Measurements from ENCODE around the gene GRID2. TPM values are rescaled to one million over a fixed set of nuclear protein-coding genes. Genes with fewer than 3 reads are reported as not detected.

GRID2 gene
- polyA plus RNA-seq, 1 experiment = not detected

GRCh38 chr4:92304606-92305005 lies 840 bp downstream of the GRID2 start:
- TF ChIP-seq CTCF (IDR thresholded peaks at IDR 0.05; ENCODE audit: low read depth, low read length) = no peak
- peak overlapping the region; percentile 26; the same call in 1 of the 2 replicates for H3K4me3 ChIP-seq (ENCODE audit: low read depth, low read length)
- no peak for DNase-seq (ENCODE audit: low read depth, low spot score)
- ChIA-PET POLR2A (no interaction called here), CTCF (interaction anchor here (1.0 kb wide), 1 partner anchor 30 kb away, joined by 4 read pairs; no protein-coding TSS in a partner anchor)
- peaks cover 45% of the 10 kb centered on the region for H3K27me3 ChIP-seq (ENCODE audit: control insufficient read depth, insufficient read depth, low read length)
- H3K9me3 ChIP-seq (ENCODE audit: control insufficient read depth, insufficient read depth, low read length) = peaks cover 4% of the 10 kb centered on the region; the same call in 1 of the 2 replicates
- H3K27ac ChIP-seq (ENCODE audit: low read depth, low read length) = no peak overlapping the region

- CTCF ChIA-PET = interaction anchor here (1.0 kb wide), 1 partner anchor 30 kb away, joined by 4 read pairs; no protein-coding TSS in a partner anchor
Measured at GRCh38 chr4:92305148-92305877, 1.5 kb downstream of the GRID2 start.

GRCh38 chr4:92305878-92306520 lies 2.2 kb downstream of the GRID2 start:
- no peak for TF ChIP-seq CTCF (IDR thresholded peaks at IDR 0.05; ENCODE audit: low read depth, low read length)
- DNase-seq (ENCODE audit: low read depth, low spot score) = no peak
- POLR2A ChIA-PET = interaction anchor here (0.6 kb wide), 1 partner anchor 579 kb away, joined by 4 read pairs; no protein-coding TSS in a partner anchor
- Histone ChIP-seq H3K27me3 (ENCODE audit: control insufficient read depth, insufficient read depth, low read length) (peaks cover 45% of the 10 kb centered on the region), H3K27ac (ENCODE audit: low read depth, low read length) (no peak overlapping the region), H3K9me3 (ENCODE audit: control insufficient read depth, insufficient read depth, low read length) (peaks cover 4% of the 10 kb centered on the region; the same call in 1 of the 2 replicates), H3K4me3 (ENCODE audit: low read depth, low read length) (peak overlapping the region; percentile 51)
- CTCF ChIA-PET = no interaction called here

More at GRCh38 chr4:92305148-92305877, 1.5 kb downstream of the GRID2 start:
- Histone ChIP-seq H3K27me3 (ENCODE audit: control insufficient read depth, insufficient read depth, low read length) (peaks cover 45% of the 10 kb centered on the region), H3K9me3 (ENCODE audit: control insufficient read depth, insufficient read depth, low read length) (peaks cover 4% of the 10 kb centered on the region; the same call in 1 of the 2 replicates), H3K27ac (ENCODE audit: low read depth, low read length) (no peak overlapping the region), H3K4me3 (ENCODE audit: low read depth, low read length) (peak overlapping the region; percentile 51)
- no peak for DNase-seq (ENCODE audit: low read depth, low spot score)
- POLR2A ChIA-PET = interaction anchor here (0.6 kb wide), 1 partner anchor 580 kb away, joined by 4 read pairs; no protein-coding TSS in a partner anchor
- TF ChIP-seq CTCF (IDR thresholded peaks at IDR 0.05; ENCODE audit: low read depth, low read length) = no peak

- peaks cover 41% of the 10 kb centered on the region for H3K27me3 ChIP-seq (ENCODE audit: control insufficient read depth, insufficient read depth, low read length)
- H3K4me3 ChIP-seq (ENCODE audit: low read depth, low read length) = no peak overlapping the region
- H3K27ac ChIP-seq (ENCODE audit: low read depth, low read length) = no peak overlapping the region
- no peak for DNase-seq (ENCODE audit: low read depth, low spot score)
- ChIA-PET POLR2A (no interaction called here), CTCF (no interaction called here)
- no peak for TF ChIP-seq CTCF (IDR thresholded peaks at IDR 0.05; ENCODE audit: low read depth, low read length)
- H3K9me3 ChIP-seq (ENCODE audit: control insufficient read depth, insufficient read depth, low read length) = peaks cover 4% of the 10 kb centered on the region; the same call in 1 of the 2 replicates
Measured at GRCh38 chr4:92307181-92307580, 3.4 kb downstream of the GRID2 start.

- POLR2A ChIA-PET = no interaction called here
- Histone ChIP-seq H3K27me3 (ENCODE audit: control insufficient read depth, insufficient read depth, low read length) (peaks cover 35% of the 10 kb centered on the region), H3K4me3 (ENCODE audit: low read depth, low read length) (no peak overlapping the region), H3K27ac (ENCODE audit: low read depth, low read length) (no peak overlapping the region), H3K9me3 (ENCODE audit: control insufficient read depth, insufficient read depth, low read length) (peaks cover 4% of the 10 kb centered on the region; the same call in 1 of the 2 replicates)
- no peak for TF ChIP-seq CTCF (IDR thresholded peaks at IDR 0.05; ENCODE audit: low read depth, low read length)
- CTCF ChIA-PET = no interaction called here
- DNase-seq (ENCODE audit: low read depth, low spot score) = no peak
Measured at GRCh38 chr4:92307866-92308265, 4.1 kb downstream of the GRID2 start.

Measured in AG04450 (cell line).